ENCODE measurements around the gene DMRTC2.

- no peak for TF ChIP-seq CTCF (IDR thresholded peaks at IDR 0.05; ENCODE audit: low read depth, low read length, poor library complexity, severe bottlenecking)
- TF ChIP-seq EZH2phosphoT487 (IDR thresholded peaks at IDR 0.05; ENCODE audit: borderline replicate concordance, low read length): no peak
Measured at GRCh38 chr19:41844601-41845000, 241 bp upstream of the DMRTC2 start, which contains the start of gene LYPD4.

Data from DOHH2 (cell line).